Neural cell (in vitro differentiated cells): ENCODE data around the gene HLCS. TPM values are rescaled to one million over a fixed set of nuclear protein-coding genes. Genes with fewer than 3 reads are reported as not detected.

Experiments used
- H2AFZ ChIP-seq: fragments of 200-600, 300-800 bp; sonication (generic), shearing (Covaris generic); 2 replicates; pipeline ENCODE4 v1.6.0; 2014; ENCODE audit warnings: low read depth, mild to moderate bottlenecking, antibody characterized with exemption, low read length, moderate library complexity
- H3F3A ChIP-seq: fragments of 200-600 bp; shearing (Covaris generic); 2 replicates; pipeline ENCODE4 v1.6.1; 2016; ENCODE audit warnings: mild to moderate bottlenecking, moderate library complexity, mixed read lengths, antibody characterized with exemption, low read length; ENCODE audit not compliant: insufficient read depth, poor library complexity, severe bottlenecking
- H3K27ac ChIP-seq: fragments of 200-600, 300-800 bp; sonication (generic), shearing (Covaris generic); 2 replicates; pipeline ENCODE4 v1.5.1; 2014; ENCODE audit warnings: mild to moderate bottlenecking, low read length, moderate library complexity
- H3K27me3 ChIP-seq: fragments of 300-800, 200-600 bp; sonication (generic), shearing (Covaris generic); 2 replicates; pipeline ENCODE4 v1.6.0; 2014; ENCODE audit warnings: mild to moderate bottlenecking, low read depth, low read length, moderate library complexity; ENCODE audit not compliant: insufficient read depth
- H3K36me3 ChIP-seq: fragments of 300-800, 200-600 bp; sonication (generic), shearing (Covaris generic); 2 replicates; pipeline ENCODE4 v1.5.1; 2014; ENCODE audit warnings: mild to moderate bottlenecking, antibody characterized with exemption, low read length, moderate library complexity; ENCODE audit not compliant: insufficient read depth
- H3K4me2 ChIP-seq: fragments of 300-800, 200-600 bp; sonication (generic), shearing (Covaris generic); 2 replicates; pipeline ENCODE4 v1.6.0; 2014; ENCODE audit warnings: mild to moderate bottlenecking, low read length
- H3K4me3 ChIP-seq: fragments of 300-800, 200-600 bp; sonication (generic), shearing (Covaris generic); 2 replicates; pipeline ENCODE4 v1.5.1; 2014; ENCODE audit warnings: mild to moderate bottlenecking, low read length, moderate library complexity
- H3K79me2 ChIP-seq: fragments of 200-600 bp; shearing (Covaris generic); replicated peaks from 2 replicates; pipeline ENCODE4 v1.6.0; 2014; ENCODE audit warnings: mild to moderate bottlenecking, low read length, moderate library complexity; ENCODE audit not compliant: insufficient read depth
- H3K9ac ChIP-seq: fragments of 300-800, 200-600 bp; sonication (generic), shearing (Covaris generic); 2 replicates; pipeline ENCODE4 v1.6.1; 2016; ENCODE audit warnings: mild to moderate bottlenecking, low read length, mixed read lengths
- H3K9me2 ChIP-seq: fragments of 200-600 bp; shearing (Covaris generic); 2 replicates; pipeline ENCODE4 v1.6.1; 2016; ENCODE audit warnings: mild to moderate bottlenecking, low read length, mixed read lengths; ENCODE audit not compliant: insufficient read depth
- H3K9me3 ChIP-seq: fragments of 200-600, 300-800 bp; sonication (generic), shearing (Covaris generic); 2 replicates; pipeline ENCODE4 v1.6.1; 2016; ENCODE audit warnings: mild to moderate bottlenecking, mixed run types, low read length, moderate library complexity, mixed read lengths
- H4K20me1 ChIP-seq: fragments of 200-600 bp; shearing (Covaris generic); 2 replicates; pipeline ENCODE4 v1.6.1; 2016; ENCODE audit warnings: mild to moderate bottlenecking, mixed run types; ENCODE audit not compliant: insufficient read depth
- CTCF ChIP-seq: fragments of 450-650 bp; IDR thresholded peaks from 2 replicates; pipeline ENCODE4 v1.5.1; 2014; ENCODE audit warnings: antibody characterized with exemption, mild to moderate bottlenecking, moderate library complexity; ENCODE audit not compliant: poor library complexity, severe bottlenecking
- EP300 ChIP-seq: fragments of 450-650 bp; conservative IDR thresholded peaks from 2 replicates; pipeline ENCODE4 v1.6.1; 2014; ENCODE audit warnings: antibody characterized with exemption, mild to moderate bottlenecking, moderate library complexity; ENCODE audit not compliant: poor library complexity, severe bottlenecking
- EZH2 ChIP-seq: fragments of 200-600, 300-800 bp; shearing (Covaris generic), sonication (generic); IDR thresholded peaks from 2 replicates; pipeline ENCODE4 v1.6.1; 2014; ENCODE audit warnings: antibody characterized with exemption, low read length, borderline replicate concordance, mild to moderate bottlenecking; ENCODE audit not compliant: insufficient read depth, poor library complexity, severe bottlenecking
- MXI1 ChIP-seq: fragments of 450-650 bp; conservative IDR thresholded peaks from 2 replicates; pipeline ENCODE4 v1.6.1; 2014; ENCODE audit warnings: antibody characterized with exemption, mild to moderate bottlenecking; ENCODE audit not compliant: poor library complexity, severe bottlenecking
- POLR2AphosphoS5 ChIP-seq: IDR thresholded peaks from 2 replicates; pipeline ENCODE4 v1.6.1; 2012
- RAD21 ChIP-seq: fragments of 450-650 bp; conservative IDR thresholded peaks from 2 replicates; pipeline ENCODE4 v1.6.1; 2014; ENCODE audit warnings: antibody characterized with exemption, mild to moderate bottlenecking, moderate library complexity
- REST ChIP-seq: IDR thresholded peaks from 2 replicates; pipeline ENCODE4 v1.6.1; 2012; ENCODE audit warnings: borderline replicate concordance
- SMC3 ChIP-seq: fragments of 450-650 bp; conservative IDR thresholded peaks from 2 replicates; pipeline ENCODE4 v1.6.1; 2014; ENCODE audit warnings: antibody characterized with exemption, mild to moderate bottlenecking, moderate library complexity; ENCODE audit not compliant: poor library complexity
- TAF1 ChIP-seq: IDR thresholded peaks from 2 replicates; pipeline ENCODE4 v1.6.1; 2012; ENCODE audit warnings: low read depth
- polyA plus RNA-seq: library from polyadenylated mRNA; depleted of rRNA; stranded (reverse); fragments of >200 nt; gene quantifications from 2 replicates; pipeline ENCODE4 v1.2.3, GENCODE V29; 2014

The HLCS gene
- polyA plus RNA-seq, 1 donor from 2014 or later, result 12.1 TPM

GRCh38 chr21:36936361-36937135, 29.9 kb downstream of the HLCS start:
- H4K20me1 ChIP-seq, result no peaks in the 10 kb centered on the region
- H3K9me2 ChIP-seq, result no peaks in the 10 kb centered on the region
- H3K36me3 ChIP-seq, result no peaks in the 10 kb centered on the region
- H3F3A ChIP-seq, result no peaks in the 10 kb centered on the region
- no peak overlapping the region for H3K27ac ChIP-seq
- H3K27me3 ChIP-seq, result no peaks in the 10 kb centered on the region
- no peaks in the 10 kb centered on the region for H3K9me3 ChIP-seq
- H3K4me2 ChIP-seq, result no peak overlapping the region
- H3K9ac ChIP-seq, result no peak overlapping the region
- no peaks in the 10 kb centered on the region for H3K79me2 ChIP-seq
- H2AFZ ChIP-seq, result no peak overlapping the region
- TF ChIP-seq REST, result no peak
- no peak overlapping the region for H3K4me3 ChIP-seq

GRCh38 chr21:36934864-36935420, 31.5 kb downstream of the HLCS start:
- Histone ChIP-seq H4K20me1 (no peaks in the 10 kb centered on the region), H2AFZ (no peak overlapping the region), H3K27ac (no peak overlapping the region), H3K27me3 (no peaks in the 10 kb centered on the region), H3F3A (no peaks in the 10 kb centered on the region), H3K36me3 (no peaks in the 10 kb centered on the region), H3K4me2 (no peak overlapping the region), H3K9me3 (no peaks in the 10 kb centered on the region), H3K9me2 (no peaks in the 10 kb centered on the region), H3K4me3 (no peak overlapping the region), H3K9ac (no peak overlapping the region), H3K79me2 (no peaks in the 10 kb centered on the region)
- no peak for TF ChIP-seq CTCF
- no peak for TF ChIP-seq TAF1
- TF ChIP-seq REST, result no peak
- TF ChIP-seq EZH2, result no peak
- no peak for TF ChIP-seq MXI1
- TF ChIP-seq EP300, result no peak
- no peak for TF ChIP-seq SMC3
- no peak for TF ChIP-seq RAD21
- no peak for TF ChIP-seq POLR2AphosphoS5
